SIG-M5 treated with dmso at 0.1 percent for 504 hours (cell line): ENCODE measurements around the gene AP5M1.
"Not testable (repeated sequence)": the region's sequence is repeated elsewhere in the genome, so short reads cannot be mapped to it uniquely, and the experiment has no call there.

Source experiments
- DNase-seq: peaks from one replicate; lab custom pipeline; 2025; ENCODE audit not compliant: unreplicated experiment; lab: John Stamatoyannopoulos, UW

Gene AP5M1

GRCh38 chr14:57268161-57269069 lies at the start of gene AP5M1, which contains the start of gene EXOC5:
AP5M1 (plus strand) TSS chr14:57268971; CDS start chr14:57269315, 344 bp downstream.
EXOC5 (minus strand) TSS chr14:57268905; CDS start chr14:57268648, 257 bp downstream.
- peak; percentile 94 for DNase-seq

GRCh38 chr14:57221931-57222330 lies 46.8 kb upstream of the AP5M1 start:
- DNase-seq: no peak

- no peak for DNase-seq
Measured at GRCh38 chr14:57227083-57227482, 41.7 kb upstream of the AP5M1 start.

GRCh38 chr14:57228320-57228719 lies 40.5 kb upstream of the AP5M1 start:
- DNase-seq: not testable (repeated sequence)

GRCh38 chr14:57232006-57232405 lies 36.8 kb upstream of the AP5M1 start:
- no peak for DNase-seq

GRCh38 chr14:57240115-57240514 lies 28.7 kb upstream of the AP5M1 start:
- DNase-seq: not testable (repeated sequence)

- DNase-seq: no peak
Measured at GRCh38 chr14:57243320-57243719, 25.5 kb upstream of the AP5M1 start.

- no peak for DNase-seq
Measured at GRCh38 chr14:57244106-57244505, 24.7 kb upstream of the AP5M1 start.

GRCh38 chr14:57245941-57246340 lies 22.8 kb upstream of the AP5M1 start:
- no peak for DNase-seq

GRCh38 chr14:57246933-57247657 lies 21.7 kb upstream of the AP5M1 start:
- DNase-seq: no peak

- no peak for DNase-seq
Measured at GRCh38 chr14:57254884-57255283, 13.9 kb upstream of the AP5M1 start.

- DNase-seq: not testable (repeated sequence)
Measured at GRCh38 chr14:57258221-57258620, 10.6 kb upstream of the AP5M1 start.

GRCh38 chr14:57259672-57260071 lies 9.1 kb upstream of the AP5M1 start:
- DNase-seq: no peak

- no peak for DNase-seq
Measured at GRCh38 chr14:57261604-57262003, 7.2 kb upstream of the AP5M1 start.

GRCh38 chr14:57262117-57262516 lies 6.7 kb upstream of the AP5M1 start:
- no peak for DNase-seq

- no peak for DNase-seq
Measured at GRCh38 chr14:57266065-57266464, 2.7 kb upstream of the AP5M1 start.

GRCh38 chr14:57273236-57273635 lies 4.5 kb downstream of the AP5M1 start:
- no peak for DNase-seq

GRCh38 chr14:57274551-57274950 lies 5.8 kb downstream of the AP5M1 start:
- DNase-seq: no peak

GRCh38 chr14:57275023-57275664 lies 6.4 kb downstream of the AP5M1 start:
- DNase-seq: no peak

GRCh38 chr14:57277062-57277461 lies 8.3 kb downstream of the AP5M1 start:
- DNase-seq: no peak

- no peak for DNase-seq
Measured at GRCh38 chr14:57287745-57288144, 19.0 kb downstream of the AP5M1 start.
